ENCODE data around the gene BHLHA15.

DNA sequence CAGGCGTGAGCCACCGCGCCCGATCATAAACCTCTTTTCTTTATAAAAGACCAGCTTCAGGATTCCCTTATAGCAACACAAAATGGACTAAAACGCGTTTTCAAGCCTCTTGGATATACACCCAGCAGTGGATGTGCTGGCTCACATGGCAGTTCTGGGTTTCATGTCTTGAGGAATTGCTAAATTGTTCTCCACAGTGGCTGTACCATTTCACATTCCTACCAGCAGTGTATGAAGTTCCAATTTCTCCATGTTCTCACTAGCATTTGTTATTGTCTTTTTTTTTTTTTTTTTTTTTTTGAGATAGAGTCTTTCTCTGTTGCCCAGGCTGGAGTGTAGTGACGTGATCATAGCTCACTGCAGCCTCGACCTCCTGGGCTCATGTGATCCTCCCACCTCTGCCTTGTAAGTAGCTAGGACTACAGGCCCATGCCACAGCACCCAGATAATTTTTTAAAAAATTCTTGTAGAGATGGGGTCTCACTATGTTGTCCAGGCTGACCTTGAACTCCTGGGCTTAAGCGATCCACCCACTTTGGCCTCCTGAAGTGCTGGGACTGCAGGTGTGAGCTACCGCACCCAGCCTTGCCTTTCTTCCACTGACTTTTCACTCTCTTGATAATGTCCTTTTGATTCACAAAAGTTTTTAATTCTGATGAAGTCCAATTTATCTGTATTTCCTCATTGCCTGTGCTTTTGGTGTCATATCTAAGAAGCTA, 23.3 kb downstream of the BHLHA15 start:
- TF ChIP-seq SRF (IDR thresholded peaks at IDR 0.05; ENCODE audit: low read depth, low read length) = no peak
- TF ChIP-seq, protein P1, sequence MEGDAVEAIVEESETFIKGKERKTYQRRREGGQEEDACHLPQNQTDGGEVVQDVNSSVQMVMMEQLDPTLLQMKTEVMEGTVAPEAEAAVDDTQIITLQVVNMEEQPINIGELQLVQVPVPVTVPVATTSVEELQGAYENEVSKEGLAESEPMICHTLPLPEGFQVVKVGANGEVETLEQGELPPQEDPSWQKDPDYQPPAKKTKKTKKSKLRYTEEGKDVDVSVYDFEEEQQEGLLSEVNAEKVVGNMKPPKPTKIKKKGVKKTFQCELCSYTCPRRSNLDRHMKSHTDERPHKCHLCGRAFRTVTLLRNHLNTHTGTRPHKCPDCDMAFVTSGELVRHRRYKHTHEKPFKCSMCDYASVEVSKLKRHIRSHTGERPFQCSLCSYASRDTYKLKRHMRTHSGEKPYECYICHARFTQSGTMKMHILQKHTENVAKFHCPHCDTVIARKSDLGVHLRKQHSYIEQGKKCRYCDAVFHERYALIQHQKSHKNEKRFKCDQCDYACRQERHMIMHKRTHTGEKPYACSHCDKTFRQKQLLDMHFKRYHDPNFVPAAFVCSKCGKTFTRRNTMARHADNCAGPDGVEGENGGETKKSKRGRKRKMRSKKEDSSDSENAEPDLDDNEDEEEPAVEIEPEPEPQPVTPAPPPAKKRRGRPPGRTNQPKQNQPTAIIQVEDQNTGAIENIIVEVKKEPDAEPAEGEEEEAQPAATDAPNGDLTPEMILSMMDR (IDR thresholded peaks at IDR 0.05; ENCODE audit: control extremely low read depth in 1 of 3, insufficient read depth in 1 of 3, low read depth in 1 of 3, low read length in 3 of 3) = no peak
- no peak for TF ChIP-seq GABPA (IDR thresholded peaks at IDR 0.05; ENCODE audit: borderline replicate concordance, insufficient read depth, low read length)

All from H1 (cell line).